SH-SY5Y (cell line): ENCODE measurements around the gene IPO4.

Experiments
- GATA2 ChIP-seq: IDR thresholded peaks from 2 replicates; pipeline ENCODE4 v1.6.1; 2011; ENCODE audit warnings: mild to moderate bottlenecking, low read depth, low read length
- GATA3 ChIP-seq: IDR thresholded peaks from 2 replicates; pipeline ENCODE4 v1.6.1; 2011; ENCODE audit warnings: low read depth, mild to moderate bottlenecking, low read length, moderate library complexity

DNA sequence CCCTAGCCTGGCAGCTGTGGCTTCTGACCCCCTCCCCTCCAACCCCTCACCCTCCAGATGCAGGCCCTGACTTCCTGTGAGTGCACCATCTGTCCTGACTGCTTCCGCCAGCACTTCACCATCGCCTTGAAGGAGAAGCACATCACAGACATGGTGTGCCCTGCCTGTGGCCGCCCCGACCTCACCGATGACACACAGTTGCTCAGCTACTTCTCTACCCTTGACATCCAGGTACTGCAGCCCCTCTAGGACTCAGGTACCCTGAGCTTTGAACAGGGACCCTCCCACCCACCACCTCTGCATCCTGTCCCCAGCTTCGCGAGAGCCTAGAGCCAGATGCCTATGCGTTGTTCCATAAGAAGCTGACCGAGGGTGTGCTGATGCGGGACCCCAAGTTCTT lies 33.5 kb downstream of the IPO4 start:
- no peak for TF ChIP-seq GATA3
- no peak for TF ChIP-seq GATA2
